HG03060 (cell line): ENCODE data around the gene PARD3B.

Experiments
- ATAC-seq: cut with Tn5 transposase; IDR thresholded peaks from one replicate; pipeline ENCODE4 v1.9.1; 2021; ENCODE audit warnings: low read depth, moderate number of reproducible peaks; ENCODE audit not compliant: unreplicated experiment

Gene PARD3B

DNA sequence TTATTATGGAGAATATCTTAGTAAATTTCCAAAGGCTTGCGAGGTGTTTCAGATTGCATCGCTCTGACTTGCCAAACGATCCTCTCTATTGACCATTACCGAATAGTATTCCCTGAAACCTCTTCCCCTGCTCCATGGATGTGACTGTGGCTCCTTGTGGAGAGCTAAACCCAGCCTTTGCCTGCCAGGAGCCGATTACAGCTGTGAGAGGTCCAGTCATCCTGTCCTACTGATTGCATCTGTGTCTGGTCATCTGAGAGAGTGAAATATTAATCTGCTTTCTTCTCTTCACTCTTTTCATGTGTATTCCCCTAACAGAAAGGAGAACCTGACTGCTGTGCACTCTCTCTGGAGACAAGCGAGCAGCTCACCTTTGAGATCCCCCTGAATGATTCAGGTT, 613.1 kb downstream of the PARD3B start:
- ATAC-seq, result no peak

DNA sequence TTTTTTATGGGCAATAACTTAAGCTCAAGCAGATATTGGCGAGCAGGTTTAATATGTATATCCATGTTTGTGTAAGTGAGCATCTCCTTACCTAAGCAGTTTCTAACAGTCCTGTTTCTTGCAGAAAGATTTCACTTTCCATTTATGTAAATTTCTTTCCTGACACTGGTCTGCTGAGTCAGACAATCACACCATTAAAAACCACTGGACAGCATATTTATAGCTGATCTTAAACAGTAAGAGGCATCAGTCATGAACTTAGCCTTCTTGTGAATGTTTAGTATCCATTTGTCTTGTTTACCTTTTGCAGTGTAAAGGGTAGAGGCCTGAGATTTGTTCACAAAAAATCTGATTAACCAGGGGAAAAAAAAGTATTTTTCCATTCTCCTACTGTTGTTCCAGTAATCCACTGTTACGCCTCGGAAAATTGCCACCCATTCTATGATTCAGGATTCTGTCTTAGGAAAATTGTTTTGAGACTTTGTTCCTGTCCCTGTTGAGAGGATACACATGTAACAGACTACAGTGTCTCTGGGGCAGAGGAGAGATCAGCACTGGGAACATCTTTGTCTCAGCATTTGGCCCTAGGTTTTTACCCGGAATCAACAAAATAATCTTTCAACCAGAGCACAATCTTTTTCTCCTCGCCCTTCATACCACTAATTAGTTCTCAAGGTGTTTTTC, 616.0 kb downstream of the PARD3B start:
- ATAC-seq, result no peak

DNA sequence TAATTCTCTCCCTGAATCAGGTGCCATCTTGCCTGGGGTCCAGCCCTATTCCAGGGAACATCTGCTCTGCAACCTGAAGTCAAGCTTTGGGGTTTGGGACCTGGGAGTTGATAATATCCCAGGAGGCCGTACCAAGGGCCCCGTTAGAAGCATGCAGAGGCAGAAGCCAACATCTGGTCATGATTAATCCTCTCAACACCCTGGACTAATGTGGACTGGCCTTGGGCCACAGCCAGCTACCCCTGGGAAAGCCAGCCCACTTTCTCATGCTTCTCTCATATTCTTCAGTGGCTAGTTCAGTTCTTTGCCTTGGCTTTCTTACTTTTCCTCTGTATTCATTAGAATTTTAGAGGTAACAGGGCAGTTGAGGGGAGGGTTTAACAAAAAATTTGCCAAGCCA, 621.5 kb downstream of the PARD3B start:
- no peak for ATAC-seq

DNA sequence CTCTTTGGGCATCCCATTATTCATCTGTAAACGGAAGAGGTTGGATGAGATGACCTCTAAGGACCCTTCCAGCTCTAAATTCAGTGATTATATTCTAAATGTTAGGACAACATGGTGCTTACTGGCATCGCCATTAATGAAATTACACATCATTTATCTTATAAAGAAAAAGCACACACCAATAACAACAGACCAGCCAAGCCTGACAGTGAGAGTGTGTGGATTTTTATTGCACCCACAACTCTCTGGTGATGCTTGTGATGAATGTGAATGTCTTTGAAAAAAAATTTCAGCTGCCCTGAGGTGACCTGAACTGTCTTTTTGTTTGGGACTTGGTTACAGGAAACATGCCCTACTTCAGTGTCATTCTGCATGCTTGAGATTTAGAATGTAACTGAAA, 623.7 kb downstream of the PARD3B start:
- ATAC-seq, result no peak

DNA sequence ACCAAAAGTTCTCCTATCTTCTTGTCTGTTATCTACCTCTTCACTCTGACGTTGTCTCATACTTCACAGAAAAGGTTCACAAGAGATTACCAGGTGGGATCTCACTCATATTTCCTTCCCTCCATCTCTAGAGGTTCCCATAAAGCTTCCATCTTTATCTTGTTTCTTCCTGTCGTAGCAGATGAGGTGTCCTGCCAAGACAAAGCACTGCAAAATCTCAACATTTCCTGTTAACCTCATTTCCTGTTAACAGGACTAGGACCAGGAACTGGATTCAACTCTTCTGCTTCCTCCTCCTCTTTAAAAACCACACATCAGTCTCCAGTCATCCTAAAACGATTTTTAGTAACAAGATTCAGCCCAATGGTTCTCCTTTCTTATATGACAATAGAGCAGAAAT, 624.2 kb downstream of the PARD3B start:
- ATAC-seq, result no peak

DNA sequence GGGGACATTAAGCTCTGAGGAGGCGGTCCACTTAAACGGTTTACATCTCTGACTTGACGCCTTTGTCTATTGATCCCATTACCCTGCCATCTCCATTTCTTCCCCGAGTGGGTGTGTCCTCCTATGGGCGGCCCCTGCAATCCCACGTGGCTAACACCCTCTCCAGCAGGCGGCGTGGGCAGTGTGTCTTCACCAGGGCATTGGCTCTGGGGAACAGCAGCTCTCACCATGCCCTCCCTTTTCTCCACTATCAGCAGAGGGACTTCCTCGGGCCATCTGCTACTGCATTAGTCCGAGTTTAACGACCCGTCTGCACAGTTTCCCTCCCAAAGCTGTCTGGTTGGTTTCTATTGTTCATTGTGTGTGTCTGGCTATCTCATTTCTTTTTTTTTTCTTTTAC, 625.1 kb downstream of the PARD3B start:
- no peak for ATAC-seq

DNA sequence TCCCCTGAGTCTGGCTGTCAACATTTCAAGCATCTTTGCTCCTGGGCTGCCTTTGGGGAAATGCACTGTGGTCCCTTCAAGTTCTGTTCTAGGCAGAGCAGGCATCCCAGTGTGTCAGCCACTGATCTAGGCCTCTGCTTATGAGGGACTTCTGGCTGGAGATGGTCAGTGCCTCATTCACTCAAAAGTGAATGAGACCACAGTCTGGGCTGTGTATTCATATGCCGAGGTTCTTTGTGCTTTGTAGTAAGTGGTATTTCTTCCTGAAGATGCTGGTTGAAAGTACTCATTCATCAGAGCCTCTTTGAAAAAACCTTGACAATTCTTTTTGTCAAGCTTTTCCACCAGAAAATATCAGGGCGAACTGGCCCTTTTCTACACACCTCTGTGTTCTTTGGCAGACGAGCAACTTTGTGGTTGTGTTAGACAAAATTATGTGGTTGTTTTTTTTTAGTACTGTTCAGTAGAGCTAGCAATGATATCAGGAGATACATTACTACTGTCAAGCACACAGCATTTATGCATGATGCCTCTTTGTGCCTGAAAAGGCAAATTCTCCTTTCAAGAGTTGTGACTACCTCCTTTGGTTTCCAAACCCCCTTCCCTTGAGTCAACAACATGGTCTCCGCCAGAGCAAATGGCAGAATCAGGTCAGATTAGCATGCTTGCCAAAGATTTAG, 626.1 kb downstream of the PARD3B start:
- ATAC-seq, result no peak

DNA sequence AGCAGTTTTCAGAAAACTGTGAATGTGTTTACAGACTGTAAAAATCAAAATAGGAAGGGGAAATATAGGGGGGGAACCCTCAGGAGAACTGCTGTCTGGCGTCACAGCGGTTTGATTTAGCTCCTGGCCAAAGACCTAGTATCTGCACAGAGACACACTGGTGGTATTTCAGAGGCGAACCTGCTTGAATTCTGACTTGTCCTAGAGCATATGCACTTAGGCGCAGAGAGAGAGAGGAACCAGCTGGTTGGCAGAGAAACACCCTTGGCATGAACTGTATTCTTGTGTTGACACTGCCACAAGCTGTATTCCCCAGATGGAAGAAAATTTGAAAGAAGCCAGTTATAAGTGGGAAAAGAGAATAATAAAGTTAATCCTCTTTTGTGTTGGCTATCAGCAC, 630.6 kb downstream of the PARD3B start:
- ATAC-seq, result no peak

DNA sequence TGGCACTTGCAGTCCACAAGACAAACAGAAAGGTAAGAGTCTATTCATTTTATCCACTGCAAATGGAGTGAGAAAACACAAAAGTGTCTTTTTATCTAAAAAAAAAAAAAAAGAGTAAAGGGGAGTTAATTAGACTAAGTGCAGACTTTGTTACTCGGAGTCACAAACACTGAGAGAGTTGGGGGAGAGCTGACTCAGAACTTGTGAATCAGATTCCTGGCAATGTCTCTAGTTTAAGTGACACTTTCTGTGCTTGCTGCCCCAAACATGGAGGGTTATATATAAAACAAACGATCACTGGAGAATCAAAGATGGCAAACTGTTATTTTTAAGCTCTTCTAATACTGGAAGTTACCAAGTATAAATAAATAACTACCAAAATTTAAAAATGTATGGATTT, 631.3 kb downstream of the PARD3B start:
- no peak for ATAC-seq

DNA sequence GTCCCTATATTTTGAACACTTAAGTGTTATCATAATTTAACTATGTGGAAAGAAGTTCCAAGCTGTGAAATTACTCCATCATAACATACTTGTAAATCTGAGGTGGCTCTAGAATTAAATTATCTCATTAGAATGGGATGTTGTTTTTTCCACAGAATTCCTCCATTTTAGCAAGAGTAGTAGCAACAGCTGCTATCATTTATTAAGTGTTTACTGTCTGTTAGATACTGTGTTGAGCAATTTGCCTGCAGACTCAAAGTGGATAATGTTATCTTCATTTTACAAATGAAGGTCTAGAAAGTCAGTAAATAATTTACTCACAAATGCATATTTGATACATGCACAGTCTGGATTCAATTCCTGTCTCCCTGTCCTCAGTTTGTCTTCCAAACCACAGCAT, 632.3 kb downstream of the PARD3B start:
- ATAC-seq, result no peak

DNA sequence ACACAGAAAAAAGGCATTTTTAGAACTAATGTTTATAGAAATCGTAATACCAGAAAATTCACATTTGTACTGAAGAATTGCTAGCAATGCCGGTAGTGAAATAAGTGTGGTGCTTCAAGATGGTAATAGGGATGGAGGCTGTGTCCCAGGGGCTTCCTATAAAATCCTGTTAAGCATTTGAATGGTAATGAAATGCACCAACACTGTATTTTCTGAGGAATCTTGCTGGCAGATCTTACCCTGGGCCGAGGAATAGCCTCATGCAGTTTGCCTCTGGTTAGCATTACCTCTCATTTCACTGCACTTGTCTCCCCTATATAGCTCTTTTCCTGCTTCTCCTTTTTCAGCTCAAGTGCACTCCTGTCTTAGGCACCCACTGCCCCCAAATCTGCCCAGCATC, 635.5 kb downstream of the PARD3B start:
- no peak for ATAC-seq

DNA sequence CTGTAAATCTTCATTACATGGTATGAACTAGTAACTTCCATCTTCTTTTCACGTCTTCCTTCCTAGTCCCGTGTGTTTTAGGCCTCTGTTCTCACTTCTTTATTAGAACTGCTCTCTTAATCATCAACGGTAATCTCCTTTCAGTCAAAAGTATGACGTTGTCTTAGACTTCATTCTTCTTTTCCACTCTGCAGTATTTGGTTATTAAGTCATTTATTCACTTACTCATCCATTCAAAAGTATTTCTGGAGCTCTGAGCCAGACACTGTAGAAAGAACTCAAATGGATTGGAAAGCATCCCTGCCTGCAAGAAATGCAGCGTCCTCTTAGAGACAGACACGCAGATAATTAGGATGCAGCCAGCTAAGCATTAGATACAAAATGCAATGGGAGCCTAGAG, 642.5 kb downstream of the PARD3B start:
- ATAC-seq, result no peak

DNA sequence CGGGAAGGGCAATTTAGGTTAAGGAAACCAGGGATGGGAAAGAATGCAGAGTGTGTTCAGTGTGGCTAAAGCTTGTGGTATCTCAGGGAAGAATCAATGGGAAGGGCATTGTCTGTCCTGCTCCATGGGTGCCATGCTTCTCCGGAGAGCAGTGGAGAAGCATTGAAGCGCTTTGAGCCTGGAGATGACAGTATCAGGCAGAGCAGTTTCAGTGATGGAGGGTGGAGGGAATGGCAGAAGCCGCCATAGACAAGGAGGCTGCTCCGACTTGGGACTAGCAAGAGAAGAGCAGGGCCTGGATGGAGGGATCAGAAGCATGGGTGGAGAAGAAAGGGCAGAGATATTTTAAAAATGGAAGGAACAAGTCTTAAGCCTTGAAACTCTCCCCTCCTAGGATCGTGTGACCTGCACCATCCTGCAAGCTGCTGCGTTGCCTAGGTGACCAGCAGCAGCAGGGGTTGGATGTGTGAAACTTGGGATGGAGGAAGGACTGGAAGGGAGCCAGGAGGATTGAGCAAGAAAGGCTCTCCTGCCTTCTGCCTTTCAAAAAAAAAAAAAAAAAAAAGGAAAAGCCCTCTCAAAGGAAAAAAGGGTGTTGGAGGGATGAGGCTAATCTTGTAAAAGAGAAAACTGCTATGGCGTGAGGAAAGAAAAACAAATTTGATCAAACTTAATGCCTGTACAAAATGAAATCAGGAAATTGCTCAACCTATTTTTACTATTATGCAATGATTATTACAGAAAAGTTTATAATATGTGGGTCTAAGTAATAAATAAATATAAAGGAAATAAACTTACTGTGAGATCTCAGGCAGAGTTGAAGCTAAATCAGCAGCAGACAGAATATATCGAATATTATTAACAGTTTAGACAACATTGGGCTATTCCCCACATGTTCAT, 643.2 kb downstream of the PARD3B start:
- ATAC-seq, result no peak

DNA sequence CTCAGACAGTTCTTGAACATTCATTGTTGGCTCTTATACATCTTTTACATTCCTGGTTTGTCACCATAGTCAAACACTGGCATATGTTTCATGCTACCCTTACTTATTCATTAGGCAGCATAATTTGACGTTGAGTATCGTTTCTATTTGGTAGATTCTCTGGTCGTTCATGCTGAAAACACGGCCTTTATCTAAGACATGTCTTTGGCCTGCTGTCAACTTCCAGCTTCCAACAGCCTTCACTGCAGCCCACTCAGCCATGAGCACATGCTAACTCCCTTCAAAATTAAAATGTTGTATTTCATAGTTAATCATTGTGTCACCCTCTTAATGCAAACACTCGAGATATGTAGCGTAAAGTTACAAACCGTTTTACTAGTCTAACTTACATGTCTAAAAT, 644.0 kb downstream of the PARD3B start:
- no peak for ATAC-seq

DNA sequence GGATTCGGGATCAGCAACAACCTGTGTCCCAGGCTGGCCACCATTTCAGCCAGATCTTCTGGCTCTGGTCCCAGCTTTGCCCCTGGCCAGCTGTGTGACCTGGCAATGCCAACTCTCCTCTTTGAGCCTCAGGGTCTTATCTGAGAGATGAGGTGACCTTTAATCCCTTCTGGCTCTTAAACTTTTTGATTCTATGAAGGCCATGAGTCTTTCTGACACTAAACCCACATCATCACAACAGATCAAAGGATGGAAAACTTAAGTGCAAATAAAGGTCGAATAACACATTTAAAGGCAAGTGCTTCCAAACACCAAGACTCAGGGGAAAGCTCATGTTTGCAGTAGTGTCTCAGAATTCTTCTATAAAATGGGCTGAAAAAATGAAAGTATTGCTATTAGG, 645.3 kb downstream of the PARD3B start:
- no peak for ATAC-seq

DNA sequence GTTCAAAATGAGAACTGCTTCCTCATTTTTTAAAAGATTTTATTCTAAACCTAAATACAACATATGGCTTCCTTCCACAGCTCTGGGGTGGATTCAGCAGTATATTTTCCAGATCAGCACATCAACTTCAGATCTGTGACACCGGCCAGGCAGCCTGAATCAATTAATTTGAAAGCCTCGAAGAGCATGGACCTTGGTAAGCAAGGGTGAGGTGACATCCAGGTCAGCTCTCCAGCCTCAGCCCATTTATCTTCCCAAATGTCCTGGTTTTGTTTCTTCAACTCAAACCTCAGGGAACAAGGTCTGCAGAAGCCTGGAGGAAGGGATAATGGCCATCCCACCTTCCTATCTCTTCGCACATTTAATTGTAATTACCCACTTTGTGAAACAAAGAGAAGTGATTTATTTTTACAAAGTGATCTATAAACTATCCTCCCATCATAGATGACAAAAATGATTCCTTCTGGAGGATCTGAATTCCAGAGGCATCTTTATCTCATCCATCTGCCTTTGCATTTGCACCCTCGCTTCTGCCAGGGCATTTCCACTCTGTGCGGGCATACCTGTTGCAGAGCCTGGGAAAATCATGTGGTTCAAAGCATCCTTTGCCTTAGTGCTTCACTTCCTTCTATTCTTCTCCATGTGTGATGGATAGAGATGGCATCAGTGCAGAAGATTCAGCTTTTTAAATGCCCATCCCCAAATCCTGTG, 648.0 kb downstream of the PARD3B start:
- no peak for ATAC-seq

DNA sequence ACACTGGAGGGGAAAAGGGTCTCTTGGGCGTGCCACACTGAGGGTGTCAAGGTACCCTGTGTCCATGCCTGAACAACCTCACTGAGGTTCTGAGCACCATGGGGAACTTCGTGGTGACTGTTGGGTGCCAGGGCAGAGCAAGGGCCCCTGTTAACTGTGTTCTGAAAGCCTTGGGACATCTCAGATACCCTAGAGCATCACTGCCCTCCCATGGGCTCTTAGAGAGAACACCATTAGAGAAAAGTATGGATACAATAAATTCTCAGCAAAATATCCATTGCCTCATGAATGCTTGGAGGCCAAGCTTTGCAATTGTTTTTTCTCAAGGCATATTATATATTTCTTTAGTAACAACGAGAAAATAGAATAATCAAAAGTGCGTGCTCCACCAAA, 648.6 kb downstream of the PARD3B start:
- ATAC-seq, result no peak

DNA sequence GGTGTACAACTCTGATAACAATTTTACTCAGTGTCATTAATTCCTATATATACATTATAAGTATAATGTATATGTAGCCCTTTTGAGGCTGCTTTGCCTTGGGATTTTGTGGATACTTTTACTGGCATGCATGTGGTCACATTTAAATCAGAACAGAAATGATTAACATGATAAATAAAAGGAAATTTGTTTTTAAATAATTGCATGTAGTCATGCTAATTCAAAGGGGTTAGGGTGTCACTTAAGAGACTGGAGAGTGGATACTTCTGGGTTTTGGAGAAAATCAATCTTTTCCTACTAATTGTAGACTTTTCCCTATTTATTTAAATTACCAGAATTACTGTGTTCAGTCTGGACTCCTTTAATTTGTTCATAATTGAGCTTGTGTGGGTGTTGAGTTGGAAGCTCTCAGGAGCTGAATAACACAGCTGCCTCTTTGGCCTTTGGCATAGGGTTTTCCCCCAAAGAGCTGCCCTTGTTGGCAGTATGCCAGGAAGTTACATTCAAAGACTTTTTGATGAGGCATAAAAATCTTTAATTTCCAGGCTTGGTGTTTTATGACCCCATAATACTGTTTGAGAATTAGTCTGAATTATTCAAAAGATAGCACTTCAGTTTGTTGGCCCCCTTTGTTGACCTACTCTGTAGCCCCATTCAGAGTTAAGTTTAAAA, 652.3 kb downstream of the PARD3B start:
- no peak for ATAC-seq

DNA sequence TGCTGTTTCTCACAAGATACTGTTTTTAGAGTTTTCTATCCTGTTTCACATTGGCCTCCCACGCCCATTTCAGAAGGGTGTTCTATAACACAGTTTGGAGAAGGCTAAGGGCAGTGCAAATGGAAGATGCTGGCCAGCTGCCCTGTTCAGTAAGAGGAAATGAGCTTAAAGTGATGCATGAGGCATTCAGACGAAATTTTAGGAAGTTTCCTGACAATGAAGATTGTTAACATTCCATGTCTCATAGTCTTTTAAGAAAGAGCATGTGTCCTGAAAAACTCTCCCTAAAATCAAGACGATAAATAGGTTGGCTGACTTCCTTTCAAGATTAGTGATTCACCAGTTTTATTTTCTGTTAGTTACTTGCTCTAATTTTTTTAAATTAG, 652.9 kb downstream of the PARD3B start:
- ATAC-seq, result no peak

DNA sequence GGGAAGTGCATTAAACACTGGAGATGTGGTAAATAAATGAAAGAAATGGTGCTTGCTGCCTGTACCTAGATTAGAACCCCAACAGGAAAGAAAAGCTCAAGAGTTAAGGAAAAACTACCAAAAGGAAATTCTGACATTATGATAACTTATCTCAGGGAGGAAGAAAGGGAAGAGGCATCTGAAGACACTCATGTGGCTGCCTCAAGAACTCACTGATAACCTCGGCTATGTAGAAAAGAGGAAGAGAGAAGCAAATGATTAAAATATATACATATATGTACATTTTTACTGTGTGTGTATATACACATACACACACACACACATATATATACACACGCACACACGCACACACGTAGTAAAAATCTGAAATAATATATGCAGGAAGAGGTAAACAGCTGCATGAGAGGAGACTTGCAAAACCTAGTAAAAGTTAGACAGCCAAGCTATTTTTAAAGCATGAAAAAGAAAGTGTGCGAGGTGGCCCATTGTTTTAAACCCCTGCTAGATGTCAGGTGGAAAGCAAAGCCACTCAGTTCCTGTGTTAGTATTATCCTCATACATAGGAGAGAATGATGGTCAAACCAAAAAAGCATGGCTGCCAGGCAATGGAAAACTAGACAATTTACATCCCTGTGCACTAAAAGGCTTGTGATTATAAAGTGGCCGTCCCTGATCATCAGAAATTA, 654.0 kb downstream of the PARD3B start:
- no peak for ATAC-seq
